HG03159 (cell line): ENCODE results near the gene TNFAIP8L3.

Source experiments
- ATAC-seq: cut with Tn5 transposase; IDR thresholded peaks from one replicate; pipeline ENCODE4 v1.9.1; 2021; ENCODE audit warnings: mild to moderate bottlenecking, moderate library complexity; ENCODE audit not compliant: unreplicated experiment

Gene TNFAIP8L3

DNA sequence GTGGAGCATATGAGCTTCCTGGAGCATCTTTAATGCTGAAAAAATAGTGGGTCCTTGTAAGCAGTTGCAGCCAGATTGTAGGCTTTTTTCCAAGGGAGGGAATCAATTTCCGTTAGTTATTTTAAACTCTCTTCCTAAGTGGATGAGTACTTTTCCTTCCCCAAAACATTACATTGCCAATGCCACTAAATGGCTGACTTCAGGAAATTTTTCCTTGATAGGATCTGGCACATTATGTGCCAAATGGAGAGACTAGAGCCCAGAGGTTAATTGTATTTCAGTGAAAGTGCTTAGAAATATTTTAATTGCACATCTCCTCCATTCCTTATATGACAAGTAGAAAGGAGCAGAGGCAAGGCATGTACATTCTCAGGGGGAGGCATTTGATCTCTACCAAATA, 83.5 kb downstream of the TNFAIP8L3 start:
- no peak for ATAC-seq

DNA sequence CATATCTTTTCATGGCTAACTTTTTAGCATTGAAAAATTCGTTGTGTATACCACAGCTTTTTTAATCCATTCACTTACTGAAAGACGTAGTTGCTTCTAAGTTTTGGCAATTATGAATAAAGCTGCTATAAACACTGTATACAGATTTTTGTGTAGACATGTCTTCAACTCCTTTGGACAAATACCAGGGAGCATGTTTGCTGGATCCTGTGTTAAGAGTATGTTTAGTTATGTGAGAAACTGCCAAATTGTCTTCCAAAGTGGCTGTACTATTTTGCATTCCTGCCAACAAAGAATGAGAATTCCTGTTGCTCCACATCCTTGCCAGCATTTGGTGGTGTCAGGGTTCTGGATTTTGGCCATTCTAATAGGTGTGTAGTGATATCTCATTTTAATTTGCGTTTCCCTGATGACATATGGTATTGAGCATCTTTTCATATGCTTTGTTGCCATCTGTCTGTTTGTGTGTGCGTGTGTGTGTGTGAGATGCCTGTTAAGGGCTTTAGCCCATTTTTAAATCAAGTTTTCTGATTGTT, 87.5 kb downstream of the TNFAIP8L3 start:
- no peak for ATAC-seq
